OCI-LY7 (cell line): Measurements from ENCODE around the gene MYH2. TPM values are rescaled to one million over a fixed set of nuclear protein-coding genes. Genes with fewer than 3 reads are reported as not detected.

Experiments used
- BruUV-seq: library from RNA; stranded (reverse); fragments of 400-500 nt; replicated peaks from 2 replicates; lab custom pipeline; 2021; lab: Mats Ljungman, UMichigan
- CTCF ChIA-PET: fragments of 300-600 bp; sonication (Branson Sonifier 250); formaldehyde crosslinking; loops from one replicate; lab custom pipeline; 2022; ENCODE audit warnings: antibody characterized with exemption; ENCODE audit not compliant: unreplicated experiment; lab: Charles Lee
- POLR2A ChIA-PET: fragments of 300-600 bp; sonication (Branson Sonifier 250); formaldehyde crosslinking; loops from one replicate; lab custom pipeline; 2022; ENCODE audit warnings: antibody characterized with exemption; lab: Charles Lee
- DNase-seq: peaks from one replicate; pipeline ENCODE4 v3.0.0-alpha.2; 2015; ENCODE audit warnings: low spot score
- H2AFZ ChIP-seq: fragments of 200-600 bp; sonication (generic), shearing (Covaris generic); 2 replicates; pipeline ENCODE4 v1.6.1; 2014; ENCODE audit warnings: mild to moderate bottlenecking, antibody characterized with exemption, low read length, moderate library complexity
- H3K27ac ChIP-seq: fragments of 200-600 bp; sonication (generic); 2 replicates; pipeline ENCODE4 v1.5.1; 2014; ENCODE audit warnings: mixed run types, low read depth, mild to moderate bottlenecking, moderate library complexity, low read length, inconsistent platforms; ENCODE audit not compliant: poor library complexity, severe bottlenecking
- H3K36me3 ChIP-seq: fragments of 200-600 bp; sonication (generic); 2 replicates; pipeline ENCODE4 v1.6.1; 2014; ENCODE audit warnings: mild to moderate bottlenecking, antibody characterized with exemption, low read length, moderate library complexity, mixed read lengths; ENCODE audit not compliant: insufficient read depth
- H3K4me1 ChIP-seq: fragments of 200-600 bp; sonication (generic); 2 replicates; pipeline ENCODE4 v1.5.1; 2014; ENCODE audit warnings: mild to moderate bottlenecking, low read length; ENCODE audit not compliant: insufficient read depth, poor library complexity, severe bottlenecking
- H3K4me2 ChIP-seq: fragments of 200-600 bp; sonication (generic); 2 replicates; pipeline ENCODE4 v1.6.1; 2014; ENCODE audit warnings: mild to moderate bottlenecking, low read length
- H3K4me3 ChIP-seq: fragments of 200-600 bp; sonication (generic); 2 replicates; pipeline ENCODE4 v1.5.1; 2014; ENCODE audit warnings: mild to moderate bottlenecking, low read depth, low read length; ENCODE audit not compliant: poor library complexity, severe bottlenecking
- H3K79me2 ChIP-seq: fragments of 200-600 bp; sonication (generic); 2 replicates; pipeline ENCODE4 v1.6.1; 2016; ENCODE audit warnings: low read depth, mild to moderate bottlenecking, low read length, moderate library complexity, mixed read lengths; ENCODE audit not compliant: insufficient read depth
- H3K9me2 ChIP-seq: fragments of 200-600 bp; sonication (generic); 2 replicates; pipeline ENCODE4 v1.6.1; 2016; ENCODE audit warnings: mild to moderate bottlenecking, low read length, mixed read lengths; ENCODE audit not compliant: insufficient read depth
- H3K9me3 ChIP-seq: fragments of 200-600 bp; sonication (generic); 2 replicates; pipeline ENCODE4 v1.6.1; 2014; ENCODE audit warnings: mild to moderate bottlenecking, mixed run types, low read length, mixed read lengths
- H4K20me1 ChIP-seq: fragments of 200-600 bp; sonication (generic); 2 replicates; pipeline ENCODE4 v1.6.1; 2014; ENCODE audit warnings: mild to moderate bottlenecking, antibody characterized with exemption, low read length, moderate library complexity, mixed read lengths; ENCODE audit not compliant: insufficient read depth
- CTCF ChIP-seq: fragments of 200-600 bp; sonication (generic); conservative IDR thresholded peaks from 2 replicates; pipeline ENCODE4 v1.5.1; 2014; ENCODE audit warnings: mild to moderate bottlenecking, antibody characterized with exemption, low read length, moderate library complexity, mixed read lengths
- EZH2phosphoT487 ChIP-seq: fragments of 200-600 bp; sonication (generic); IDR thresholded peaks from 2 replicates; pipeline ENCODE4 v1.6.1; 2018; ENCODE audit warnings: low read depth, borderline replicate concordance, mild to moderate bottlenecking, mixed run types, antibody characterized with exemption, low read length, moderate library complexity, mixed read lengths
- intact Hi-C: fragments of 100-400 bp; cut with micrococcal nuclease; formaldehyde crosslinking; loops from one replicate; pipeline ENCODE4 v1.10.0; 2022; ENCODE audit not compliant: unreplicated experiment
- total RNA-seq, 2 experiments: library from RNA; depleted of rRNA in 1 of 2; stranded (reverse); fragments of >200 nt in 1 of 2; shearing (Covaris generic) in 1 of 2; gene quantifications; 2 replicates each; pipeline ENCODE4 v1.2.3, GENCODE V29; 2014 to 2022

MYH2 gene
- total RNA-seq, 2 experiments from 2014 or later: not detected

GRCh38 chr17:10513299-10514067, 36.0 kb downstream of the MYH2 start:
- H3K4me3 ChIP-seq: no peak overlapping the region
- no peak for TF ChIP-seq EZH2phosphoT487
- no peak for TF ChIP-seq CTCF
- H3K9me2 ChIP-seq: no peaks in the 10 kb centered on the region
- no peak for DNase-seq
- H4K20me1 ChIP-seq: no peaks in the 10 kb centered on the region
- ChIA-PET CTCF (no interaction called here), POLR2A (no interaction called here)
- no peak overlapping the region for H3K4me2 ChIP-seq
- intact Hi-C loops: no loop called here
- no TSS peak for BruUV-seq
- no peaks in the 10 kb centered on the region for H3K9me3 ChIP-seq
- no peak overlapping the region for H3K27ac ChIP-seq
- H3K79me2 ChIP-seq: no peaks in the 10 kb centered on the region
- H3K4me1 ChIP-seq: no peaks in the 10 kb centered on the region
- no peaks in the 10 kb centered on the region for H3K36me3 ChIP-seq
- H2AFZ ChIP-seq: no peak overlapping the region

- intact Hi-C loops: no loop called here
- Histone ChIP-seq H4K20me1 (no peaks in the 10 kb centered on the region), H3K4me1 (no peaks in the 10 kb centered on the region), H3K4me3 (no peak overlapping the region), H2AFZ (no peak overlapping the region), H3K79me2 (no peaks in the 10 kb centered on the region), H3K4me2 (no peak overlapping the region), H3K27ac (no peak overlapping the region), H3K9me2 (no peaks in the 10 kb centered on the region), H3K36me3 (no peaks in the 10 kb centered on the region), H3K9me3 (no peaks in the 10 kb centered on the region)
- POLR2A ChIA-PET: no interaction called here
- no peak for DNase-seq
- CTCF ChIA-PET: no interaction called here
- BruUV-seq: no TSS peak
- no peak for TF ChIP-seq CTCF
- TF ChIP-seq EZH2phosphoT487: no peak
Observed at GRCh38 chr17:10512856-10513255, 36.6 kb downstream of the MYH2 start.

GRCh38 chr17:10499950-10500349, 49.5 kb downstream of the MYH2 start:
- TF ChIP-seq CTCF (no peak), EZH2phosphoT487 (no peak)
- no peak for DNase-seq
- no peaks in the 10 kb centered on the region for H4K20me1 ChIP-seq
- H3K27ac ChIP-seq: no peak overlapping the region
- intact Hi-C loops: no loop called here
- H3K9me2 ChIP-seq: no peaks in the 10 kb centered on the region
- no peak overlapping the region for H3K4me3 ChIP-seq
- H3K4me1 ChIP-seq: no peaks in the 10 kb centered on the region
- BruUV-seq: no TSS peak
- H2AFZ ChIP-seq: no peak overlapping the region
- no peaks in the 10 kb centered on the region for H3K79me2 ChIP-seq
- H3K36me3 ChIP-seq: no peaks in the 10 kb centered on the region
- H3K9me3 ChIP-seq: no peaks in the 10 kb centered on the region
- ChIA-PET CTCF (no interaction called here), POLR2A (no interaction called here)
- H3K4me2 ChIP-seq: no peak overlapping the region
